Activated CD8-positive, alpha-beta T cell treated with anti-CD3 and anti-CD28 coated beads for 36 hours (primary cell): ENCODE data around the gene DTX3. TPM values are rescaled to one million over a fixed set of nuclear protein-coding genes. Genes with fewer than 3 reads are reported as not detected.
"Not testable (repeated sequence)": the region's sequence is repeated elsewhere in the genome, so short reads cannot be mapped to it uniquely, and the experiment has no call there.

ENCODE experiments used
- ATAC-seq: fragments of 200-7000 bp; cut with Tn5 transposase; one replicate; pipeline ENCODE4 v1.10.0; 2021; ENCODE audit warnings: mild to moderate bottlenecking, moderate library complexity
- CTCF ChIA-PET: fragments of 350-600 bp; sonication (Branson Sonifier 250); formaldehyde crosslinking; loops from one replicate; lab custom pipeline; 2021; ENCODE audit warnings: antibody characterized with exemption; lab: Charles Lee
- POLR2A ChIA-PET: fragments of 350-600 bp; sonication (Branson Sonifier 250); formaldehyde crosslinking; loops from one replicate; lab custom pipeline; 2021; ENCODE audit warnings: antibody characterized with exemption; lab: Charles Lee
- DNase-seq: peaks from one replicate; pipeline ENCODE4 v3.0.0-alpha.2; 2020
- H3K27ac Mint-ChIP-seq: one replicate; pipeline ENCODE4 v1.8.0; 2021; ENCODE audit warnings: mild to moderate bottlenecking, mixed read lengths
- H3K27me3 Mint-ChIP-seq: one replicate; pipeline ENCODE4 v1.8.0; 2021; ENCODE audit warnings: mixed read lengths
- H3K36me3 Mint-ChIP-seq: one replicate; pipeline ENCODE4 v1.8.0; 2021; ENCODE audit warnings: low read depth, mixed read lengths
- H3K4me1 Mint-ChIP-seq: one replicate; pipeline ENCODE4 v1.8.0; 2021; ENCODE audit warnings: low read depth, mixed read lengths
- H3K4me3 Mint-ChIP-seq: one replicate; pipeline ENCODE4 v1.8.0; 2021; ENCODE audit warnings: mild to moderate bottlenecking, moderate library complexity, mixed read lengths
- H3K9me3 Mint-ChIP-seq: one replicate; pipeline ENCODE4 v1.8.0; 2021; ENCODE audit warnings: mixed read lengths
- intact Hi-C: fragments of 100-400 bp; cut with micrococcal nuclease; formaldehyde crosslinking; loops from one replicate; pipeline ENCODE4 v1.10.0; 2022
- total RNA-seq, 2 experiments: library from RNA; stranded (reverse); gene quantifications; one replicate each; pipeline ENCODE4 v1.2.3, GENCODE V29; 2021
- TF ChIP-seq, protein P1 (sequence below): fragments of 200-600 bp; IDR thresholded peaks from one replicate; pipeline ENCODE4 v1.8.0; 2022; ENCODE audit warnings: antibody characterized with exemption, mild to moderate bottlenecking

DTX3 gene
- total RNA-seq, 2 experiments from 2014 or later: 13.7 to 15.1 TPM

DNA sequence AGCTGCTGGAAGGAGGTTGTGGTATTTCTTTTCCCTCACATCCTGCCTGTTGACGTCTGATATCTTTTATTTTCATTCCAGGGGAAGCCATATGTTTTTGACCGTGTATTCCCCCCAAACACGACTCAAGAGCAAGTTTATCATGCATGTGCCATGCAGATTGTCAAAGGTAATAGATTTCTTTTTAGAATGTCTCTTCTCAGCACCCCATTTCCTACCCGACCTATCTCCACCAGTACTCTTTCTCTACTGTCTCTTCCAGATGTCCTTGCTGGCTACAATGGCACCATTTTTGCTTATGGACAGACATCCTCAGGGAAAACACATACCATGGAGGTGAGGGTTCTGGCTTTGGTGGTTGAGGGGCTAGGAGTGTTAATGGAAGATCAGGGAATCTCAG, 41.3 kb upstream of the DTX3 start:
- DNase-seq (no peak), ATAC-seq (no peak)
- ChIA-PET POLR2A (interaction anchor here (1.2 kb wide), 1 partner anchor 160 kb away, joined by 3 read pairs; no protein-coding TSS in a partner anchor), CTCF (interaction anchor here (1.0 to 3.1 kb wide), 3 partner anchors 8 to 21 kb away, joined by 3 to 13 read pairs (median 7); no protein-coding TSS in a partner anchor)
- H3K4me1 Mint-ChIP-seq: no peaks in the 10 kb centered on the region
- H3K4me3 Mint-ChIP-seq: no peak overlapping the region
- H3K27me3 Mint-ChIP-seq: no peaks in the 10 kb centered on the region
- no peak overlapping the region for H3K27ac Mint-ChIP-seq
- TF ChIP-seq, protein P1, sequence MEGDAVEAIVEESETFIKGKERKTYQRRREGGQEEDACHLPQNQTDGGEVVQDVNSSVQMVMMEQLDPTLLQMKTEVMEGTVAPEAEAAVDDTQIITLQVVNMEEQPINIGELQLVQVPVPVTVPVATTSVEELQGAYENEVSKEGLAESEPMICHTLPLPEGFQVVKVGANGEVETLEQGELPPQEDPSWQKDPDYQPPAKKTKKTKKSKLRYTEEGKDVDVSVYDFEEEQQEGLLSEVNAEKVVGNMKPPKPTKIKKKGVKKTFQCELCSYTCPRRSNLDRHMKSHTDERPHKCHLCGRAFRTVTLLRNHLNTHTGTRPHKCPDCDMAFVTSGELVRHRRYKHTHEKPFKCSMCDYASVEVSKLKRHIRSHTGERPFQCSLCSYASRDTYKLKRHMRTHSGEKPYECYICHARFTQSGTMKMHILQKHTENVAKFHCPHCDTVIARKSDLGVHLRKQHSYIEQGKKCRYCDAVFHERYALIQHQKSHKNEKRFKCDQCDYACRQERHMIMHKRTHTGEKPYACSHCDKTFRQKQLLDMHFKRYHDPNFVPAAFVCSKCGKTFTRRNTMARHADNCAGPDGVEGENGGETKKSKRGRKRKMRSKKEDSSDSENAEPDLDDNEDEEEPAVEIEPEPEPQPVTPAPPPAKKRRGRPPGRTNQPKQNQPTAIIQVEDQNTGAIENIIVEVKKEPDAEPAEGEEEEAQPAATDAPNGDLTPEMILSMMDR: no peak
- no peaks in the 10 kb centered on the region for H3K36me3 Mint-ChIP-seq
- no peaks in the 10 kb centered on the region for H3K9me3 Mint-ChIP-seq
- intact Hi-C loops: no loop called here

- DNase-seq: no peak
- no peaks in the 10 kb centered on the region for H3K27me3 Mint-ChIP-seq
- no peak overlapping the region for H3K27ac Mint-ChIP-seq
- no peak overlapping the region for H3K4me3 Mint-ChIP-seq
- TF ChIP-seq, protein P1: no peak
- CTCF ChIA-PET: interaction anchor here (1.0 to 2.3 kb wide), 2 partner anchors 16 to 19 kb away, joined by 3 to 10 read pairs; no protein-coding TSS in a partner anchor
- ATAC-seq: no peak
- H3K4me1 Mint-ChIP-seq: no peaks in the 10 kb centered on the region
- no peaks in the 10 kb centered on the region for H3K9me3 Mint-ChIP-seq
- intact Hi-C loops: no loop called here
- POLR2A ChIA-PET: interaction anchor here (0.9 kb wide), 1 partner anchor 28 kb away, joined by 3 read pairs; no protein-coding TSS in a partner anchor
- no peaks in the 10 kb centered on the region for H3K36me3 Mint-ChIP-seq
Observed at GRCh38 chr12:57564178-57564740, 40.4 kb upstream of the DTX3 start.

DNA sequence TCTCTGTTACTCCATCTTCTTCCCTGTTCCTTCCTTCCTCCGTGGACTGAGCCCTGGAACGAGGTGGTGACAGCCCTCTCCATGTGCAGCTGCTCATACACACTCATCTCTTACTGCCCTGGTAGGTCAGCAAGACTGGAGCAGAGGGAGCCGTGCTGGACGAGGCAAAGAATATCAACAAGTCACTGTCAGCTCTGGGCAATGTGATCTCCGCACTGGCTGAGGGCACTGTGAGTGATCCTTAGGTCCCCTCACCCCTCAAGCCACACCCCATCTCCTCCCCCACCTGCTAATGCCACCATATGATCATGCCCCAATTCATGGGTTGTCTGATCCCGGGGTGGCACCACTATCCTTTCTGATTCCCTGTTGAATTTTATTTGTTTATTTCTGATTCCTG, 35.8 kb upstream of the DTX3 start:
- no peaks in the 10 kb centered on the region for H3K27me3 Mint-ChIP-seq
- intact Hi-C loops: no loop called here
- no peaks in the 10 kb centered on the region for H3K4me1 Mint-ChIP-seq
- ChIA-PET POLR2A (interaction anchor here (0.6 kb wide), 1 partner anchor 9 kb away, joined by 3 read pairs; no protein-coding TSS in a partner anchor), CTCF (no interaction called here)
- DNase-seq (no peak), ATAC-seq (no peak)
- no peaks in the 10 kb centered on the region for H3K36me3 Mint-ChIP-seq
- no peak overlapping the region for H3K27ac Mint-ChIP-seq
- no peak overlapping the region for H3K4me3 Mint-ChIP-seq
- TF ChIP-seq, protein P1: no peak
- H3K9me3 Mint-ChIP-seq: no peaks in the 10 kb centered on the region

- CTCF ChIA-PET: no interaction called here
- H3K9me3 Mint-ChIP-seq: no peaks in the 10 kb centered on the region
- H3K36me3 Mint-ChIP-seq: no peaks in the 10 kb centered on the region
Observed at GRCh38 chr12:57569858-57570257, 34.8 kb upstream of the DTX3 start.

DNA sequence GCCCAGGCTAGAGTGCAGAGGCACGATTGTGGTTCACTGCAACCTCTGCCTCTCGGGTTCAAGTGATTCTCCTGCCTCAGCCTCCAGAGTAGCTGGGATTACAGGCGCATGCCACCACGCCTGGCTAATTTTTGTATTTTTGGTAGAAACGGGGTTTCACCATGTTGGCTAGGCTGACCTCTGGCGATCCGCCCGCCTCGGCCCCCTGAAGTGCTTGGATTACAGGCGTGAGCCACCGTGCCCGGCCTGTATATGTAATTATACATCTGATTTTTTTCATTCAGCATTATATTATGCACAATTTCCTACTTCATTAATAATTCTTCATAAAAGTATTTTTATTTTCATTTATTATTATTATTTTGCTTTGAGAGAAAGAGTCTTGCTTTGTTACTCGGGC, 34.2 kb upstream of the DTX3 start:
- H3K4me3 Mint-ChIP-seq, ATAC-seq, H3K27ac Mint-ChIP-seq, H3K27me3 Mint-ChIP-seq, H3K9me3 Mint-ChIP-seq, H3K4me1 Mint-ChIP-seq, intact Hi-C loops, DNase-seq, H3K36me3 Mint-ChIP-seq: not testable (repeated sequence)
- ChIA-PET POLR2A (interaction anchor here (1.0 kb wide), 1 partner anchor 22 kb away, joined by 3 read pairs; no protein-coding TSS in a partner anchor), CTCF (interaction anchor here (1.0 to 1.5 kb wide), 4 partner anchors 8 to 50 kb away, joined by 3 to 7 read pairs (median 4); no protein-coding TSS in a partner anchor)

More at GRCh38 chr12:57569858-57570257, 34.8 kb upstream of the DTX3 start:
- TF ChIP-seq, protein P1: no peak
- no peak overlapping the region for H3K4me3 Mint-ChIP-seq
- DNase-seq: no peak
- no peaks in the 10 kb centered on the region for H3K27me3 Mint-ChIP-seq
- no peak overlapping the region for H3K27ac Mint-ChIP-seq
- no peaks in the 10 kb centered on the region for H3K4me1 Mint-ChIP-seq
- POLR2A ChIA-PET: interaction anchor here (1.0 kb wide), 1 partner anchor 22 kb away, joined by 3 read pairs; no protein-coding TSS in a partner anchor
- intact Hi-C loops: no loop called here
- no peak for ATAC-seq
